Measurements from ENCODE around the gene PTPRN2.

DNA sequence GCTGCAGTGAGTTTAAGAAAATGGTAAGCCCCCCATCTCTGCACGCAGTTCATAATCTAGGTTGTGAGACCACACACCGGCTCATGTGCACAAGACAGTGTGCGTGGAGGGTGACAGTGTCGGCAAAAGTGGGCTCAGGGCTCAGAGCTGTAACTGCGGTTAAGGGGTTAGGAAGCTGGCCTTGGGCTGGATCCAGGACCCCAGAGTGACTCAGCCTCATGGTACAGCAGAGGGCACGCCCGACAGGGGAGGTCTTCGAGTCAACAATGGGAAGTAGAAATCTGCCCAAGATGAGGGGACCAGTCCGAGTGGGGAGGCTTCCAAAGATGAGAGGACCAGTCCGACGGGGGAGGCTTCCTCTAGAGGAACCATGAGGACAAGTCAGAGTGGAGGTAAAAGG is 813.1 kb downstream of the PTPRN2 start:
- TF ChIP-seq EZH2 (IDR thresholded peaks at IDR 0.05; ENCODE audit: borderline replicate concordance, low read depth, low read length, severe bottlenecking) (no peak), POLR2A (IDR thresholded peaks at IDR 0.05; ENCODE audit: low read depth, low read length) (no peak), MYC (IDR thresholded peaks at IDR 0.05; ENCODE audit: low read depth, low read length) (no peak), GATA2 (IDR thresholded peaks at IDR 0.05; ENCODE audit: insufficient read depth, insufficient read length, low read depth, low read length) (no peak)
- TF ChIP-seq, protein P1, sequence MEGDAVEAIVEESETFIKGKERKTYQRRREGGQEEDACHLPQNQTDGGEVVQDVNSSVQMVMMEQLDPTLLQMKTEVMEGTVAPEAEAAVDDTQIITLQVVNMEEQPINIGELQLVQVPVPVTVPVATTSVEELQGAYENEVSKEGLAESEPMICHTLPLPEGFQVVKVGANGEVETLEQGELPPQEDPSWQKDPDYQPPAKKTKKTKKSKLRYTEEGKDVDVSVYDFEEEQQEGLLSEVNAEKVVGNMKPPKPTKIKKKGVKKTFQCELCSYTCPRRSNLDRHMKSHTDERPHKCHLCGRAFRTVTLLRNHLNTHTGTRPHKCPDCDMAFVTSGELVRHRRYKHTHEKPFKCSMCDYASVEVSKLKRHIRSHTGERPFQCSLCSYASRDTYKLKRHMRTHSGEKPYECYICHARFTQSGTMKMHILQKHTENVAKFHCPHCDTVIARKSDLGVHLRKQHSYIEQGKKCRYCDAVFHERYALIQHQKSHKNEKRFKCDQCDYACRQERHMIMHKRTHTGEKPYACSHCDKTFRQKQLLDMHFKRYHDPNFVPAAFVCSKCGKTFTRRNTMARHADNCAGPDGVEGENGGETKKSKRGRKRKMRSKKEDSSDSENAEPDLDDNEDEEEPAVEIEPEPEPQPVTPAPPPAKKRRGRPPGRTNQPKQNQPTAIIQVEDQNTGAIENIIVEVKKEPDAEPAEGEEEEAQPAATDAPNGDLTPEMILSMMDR (IDR thresholded peaks at IDR 0.05; ENCODE audit: extremely low read depth in 1 of 2, insufficient read depth in 1 of 2, low read depth in 1 of 2, low read length in 2 of 2), result no peak

All from endothelial cell of umbilical vein (primary cell).